SK-N-MC (cell line): ENCODE measurements around the gene HS2ST1.

Experiments used
- EZH2 ChIP-seq: fragments of 200-600 bp; sonication (generic); IDR thresholded peaks from one replicate; pipeline ENCODE4 v1.6.1; 2017; ENCODE audit warnings: antibody characterized with exemption
- FOXP2 ChIP-seq: optimal IDR thresholded peaks from 2 replicates; pipeline ENCODE3; 2011; ENCODE audit warnings: mild to moderate bottlenecking, moderate library complexity; ENCODE audit not compliant: insufficient read depth; ENCODE audit errors: extremely low read length, control extremely low read depth
- POLR2AphosphoS5 ChIP-seq: IDR thresholded peaks from 2 replicates; pipeline ENCODE4 v1.6.1; 2012; ENCODE audit warnings: mild to moderate bottlenecking, low read depth, low read length, borderline replicate concordance

DNA sequence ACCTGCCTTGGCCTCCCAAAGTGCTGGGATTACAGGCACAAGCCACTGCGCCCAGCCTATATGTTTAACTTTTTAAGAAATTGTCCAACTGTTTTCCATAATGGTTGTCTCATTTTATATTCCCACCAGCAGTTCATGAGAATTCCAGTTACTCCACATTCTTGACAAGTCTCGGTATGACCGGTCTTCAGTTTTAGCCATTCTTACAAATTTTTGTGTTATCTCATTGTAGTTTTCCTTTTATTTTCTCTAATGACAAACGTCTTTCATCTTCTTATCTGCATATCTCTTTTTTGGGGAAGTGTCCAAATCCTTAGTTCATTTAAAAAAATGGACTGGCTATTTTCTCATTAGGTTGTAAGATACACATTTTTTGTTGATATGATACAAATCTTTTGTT, 132.5 kb downstream of the HS2ST1 start:
- no peak for TF ChIP-seq FOXP2
- no peak for TF ChIP-seq EZH2
- no peak for TF ChIP-seq POLR2AphosphoS5
